T-cell (primary cell): ENCODE data around the gene SYNGR3. TPM values are rescaled to one million over a fixed set of nuclear protein-coding genes. Genes with fewer than 3 reads are reported as not detected.

Experiments
- ATAC-seq, 4 experiments: fragments of 200-7000 bp in 3 of 4; fragments of 150-1000 bp in 1 of 4; cut with Tn5 transposase; replicated peaks in 1 of 4; 1 replicate in 3 of 4; 2 replicates in 1 of 4; pipeline ENCODE4 v1.10.0; 2021; ENCODE audit warnings: moderate library complexity in 3 of 4, mild to moderate bottlenecking in 2 of 4, moderate number of reproducible peaks in 1 of 4
- CTCF ChIA-PET, 2 donors: fragments of 300-600 bp; sonication (Branson Sonifier 250); formaldehyde crosslinking; loops; one replicate each; lab custom pipeline; 2022; ENCODE audit warnings: antibody characterized with exemption in 2 of 2; lab: Charles Lee
- POLR2A ChIA-PET, 2 donors: fragments of 300-600 bp; sonication (Branson Sonifier 250); formaldehyde crosslinking; loops; one replicate each; lab custom pipeline; 2022; ENCODE audit warnings: antibody characterized with exemption in 2 of 2; lab: Charles Lee
- DNase-seq, 35 experiments: peaks; one replicate each; pipeline versions ENCODE4 v3.0.0 to v3.0.0-alpha.2; 2013 to 2023
- H3K27ac ChIP-seq: one replicate; pipeline ENCODE4 v1.5.1; 2013; ENCODE audit warnings: low read length
- H3K27me3 ChIP-seq, 2 experiments: replicated peaks in 1 of 2; 1 replicate in 1 of 2; 2 replicates in 1 of 2; pipeline versions ENCODE4 v1.6.1 to v1.7.0; 2013; ENCODE audit warnings: low read length in 1 of 2, mixed read lengths in 1 of 2; ENCODE audit not compliant: control insufficient read depth in 2 of 2, insufficient read depth in 2 of 2; ENCODE audit errors: extremely low read depth in 1 of 2
- H3K36me3 ChIP-seq, 2 donors: 1 replicate in 1 of 2; 2 replicates in 1 of 2; pipeline versions ENCODE4 v1.6.1 to v1.7.0; 2013; ENCODE audit warnings: low read length in 1 of 2; ENCODE audit not compliant: control insufficient read depth in 2 of 2, insufficient read depth in 1 of 2; ENCODE audit errors: extremely low read depth in 1 of 2
- H3K4me1 ChIP-seq, 2 experiments: 1 replicate in 1 of 2; 2 replicates in 1 of 2; pipeline versions ENCODE4 v1.6.1 to v1.7.0; 2013; ENCODE audit warnings: low read length in 2 of 2, mixed read lengths in 1 of 2; ENCODE audit not compliant: insufficient read depth in 2 of 2, control insufficient read depth in 1 of 2; ENCODE audit errors: extremely low read depth in 1 of 2
- H3K4me3 ChIP-seq, 2 donors: 1 replicate in 1 of 2; 2 replicates in 1 of 2; pipeline versions ENCODE4 v1.5.1 to v1.7.0; 2013; ENCODE audit warnings: mild to moderate bottlenecking in 2 of 2, low read length in 1 of 2, moderate library complexity in 1 of 2; ENCODE audit not compliant: control insufficient read depth in 1 of 2; ENCODE audit errors: extremely low read depth in 1 of 2
- H3K9me3 ChIP-seq: 2 replicates; pipeline ENCODE4 v1.7.0; 2013
- H3K27ac Mint-ChIP-seq, 2 donors: one replicate each; pipeline ENCODE4 v1.8.0; 2020 to 2021; ENCODE audit warnings: mild to moderate bottlenecking in 2 of 2, mixed read lengths in 2 of 2
- H3K27me3 Mint-ChIP-seq, 2 donors: one replicate each; pipeline ENCODE4 v1.8.0; 2021 to 2022; ENCODE audit warnings: mixed read lengths in 2 of 2
- H3K36me3 Mint-ChIP-seq: one replicate; pipeline ENCODE4 v1.8.0; 2021; ENCODE audit warnings: mixed read lengths
- H3K4me1 Mint-ChIP-seq, 3 donors: one replicate each; pipeline ENCODE4 v1.8.0; 2020 to 2022; ENCODE audit warnings: mixed read lengths in 3 of 3, mild to moderate bottlenecking in 1 of 3
- H3K4me3 Mint-ChIP-seq, 3 donors: one replicate each; pipeline ENCODE4 v1.8.0; 2020 to 2022; ENCODE audit warnings: mild to moderate bottlenecking in 3 of 3, mixed read lengths in 3 of 3, moderate library complexity in 3 of 3
- H3K9me3 Mint-ChIP-seq, 3 donors: one replicate each; pipeline ENCODE4 v1.8.0; 2020 to 2022; ENCODE audit warnings: mixed read lengths in 3 of 3
- WGBS: methylation state at CpG from one replicate; pipeline ENCODE4 v1.1.5; 2013; ENCODE audit warnings: missing lambda C conversion rate; ENCODE audit not compliant: insufficient coverage; 5-methylcytosine and 5-hydroxymethylcytosine counted together
- total RNA-seq, 35 experiments: library from RNA in 6 of 35; stranded (reverse) in 6 of 35; fragments of 120-200 nt in 1 of 35; gene quantifications; one replicate each; pipeline versions ENCODE4 v1.2.1 to v1.2.4 and lab custom pipeline; 2013 to 2026

The SYNGR3 gene
- total RNA-seq, 5 donors from 2014 or later (not counting 1 experiment from before 2014, with no cell fraction given), result 1.1 to 5.7 (median 1.7) TPM

GRCh38 chr16:1984347-1985225, 5.2 kb upstream of the SYNGR3 start:
- CTCF ChIA-PET, result no interaction called here
- Mint-ChIP-seq H3K9me3 (no peaks in the 10 kb centered on the region), H3K36me3 (peaks cover 5% of the 10 kb centered on the region), H3K27ac (peak overlapping the region; percentile 23 to 55), H3K4me3 (peak overlapping the region; percentile 71 to 82 (median 76)), H3K4me1 (peaks cover 17 to 29% (median 24%) of the 10 kb centered on the region in 3 donors), H3K27me3 (peaks cover 5 to 42% of the 10 kb centered on the region in 2 donors)
- H3K36me3 ChIP-seq, result peaks cover 3 to 7% of the 10 kb centered on the region in 2 donors
- H3K4me1 ChIP-seq, result peaks cover 0 to 43% of the 10 kb centered on the region in 2 experiments
- ATAC-seq, result peak; percentile 41 to 49 (median 45)
- H3K4me3 ChIP-seq, result peak overlapping the region; percentile 59 to 72
- H3K9me3 ChIP-seq, result no peaks in the 10 kb centered on the region
- WGBS, result 14% methylated on average over 50 of the region's 58 CpGs
- POLR2A ChIA-PET, result interaction anchor here in 1 of 2 donors (0.7 kb wide), 1 partner anchor 171 kb away, joined by 3 read pairs; no protein-coding TSS in a partner anchor
- H3K27me3 ChIP-seq, result peaks cover 3 to 54% of the 10 kb centered on the region in 2 experiments
- DNase-seq, result no peak
- H3K27ac ChIP-seq, result peak overlapping the region; percentile 55

DNA sequence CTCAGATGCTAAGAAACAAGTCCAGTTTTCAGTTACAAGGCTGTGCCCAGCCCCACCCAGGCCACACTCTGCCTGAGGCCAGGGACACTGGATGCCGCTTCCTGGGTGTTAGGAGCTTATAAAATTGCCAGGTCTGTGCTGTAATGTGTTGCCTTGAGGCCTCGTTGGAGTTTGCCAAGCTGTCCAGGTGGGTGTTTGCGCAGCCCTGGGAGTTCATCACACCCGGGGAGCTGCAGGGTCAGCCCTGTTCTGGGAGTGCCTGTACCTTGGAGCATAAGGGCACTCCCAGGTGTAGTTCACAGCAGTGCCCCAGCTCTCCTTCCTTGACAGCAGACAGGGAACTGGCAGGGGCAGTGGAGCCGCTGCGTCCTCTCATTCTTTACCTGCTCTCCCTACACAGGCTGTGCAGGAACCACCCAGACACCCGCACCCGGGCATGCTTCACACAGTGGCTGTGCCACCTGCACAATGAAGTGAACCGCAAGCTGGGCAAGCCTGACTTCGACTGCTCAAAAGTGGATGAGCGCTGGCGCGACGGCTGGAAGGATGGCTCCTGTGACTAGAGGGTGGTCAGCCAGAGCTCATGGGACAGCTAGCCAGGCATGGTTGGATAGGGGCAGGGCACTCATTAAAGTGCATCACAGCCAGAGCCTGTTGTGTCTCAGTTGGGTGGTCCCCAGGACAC, 4.2 kb upstream of the SYNGR3 start:
- CTCF ChIA-PET, result no interaction called here
- no peak for ATAC-seq
- H3K4me1 ChIP-seq, result peaks cover 4 to 40% of the 10 kb centered on the region in 2 experiments

GRCh38 chr16:1987198-1987597, 2.6 kb upstream of the SYNGR3 start:
- ChIA-PET CTCF (no interaction called here), POLR2A (no interaction called here)
- Histone ChIP-seq H3K4me1 (peaks cover 16 to 49% of the 10 kb centered on the region in 2 experiments), H3K27me3 (peaks cover 3 to 44% of the 10 kb centered on the region in 2 experiments), H3K9me3 (no peaks in the 10 kb centered on the region), H3K4me3 (no peak overlapping the region), H3K36me3 (peaks cover 3 to 7% of the 10 kb centered on the region in 2 donors), H3K27ac (no peak overlapping the region)
- H3K27ac Mint-ChIP-seq, result no peak overlapping the region
- no peak overlapping the region for H3K4me3 Mint-ChIP-seq
- no peak for DNase-seq
- H3K4me1 Mint-ChIP-seq, result peaks cover 17 to 39% (median 34%) of the 10 kb centered on the region in 3 donors
- no peaks in the 10 kb centered on the region for H3K9me3 Mint-ChIP-seq
- 94% methylated on average over 3 of the region's 10 CpGs for WGBS
- H3K27me3 Mint-ChIP-seq, result peaks cover 5 to 24% of the 10 kb centered on the region in 2 donors
- peaks cover 5% of the 10 kb centered on the region for H3K36me3 Mint-ChIP-seq
- ATAC-seq, result no peak

More for the DNA sequence above, 4.2 kb upstream of the SYNGR3 start:
- H3K9me3 ChIP-seq, result no peaks in the 10 kb centered on the region
- H3K36me3 ChIP-seq, result peaks cover 3 to 7% of the 10 kb centered on the region in 2 donors
- Mint-ChIP-seq H3K9me3 (no peaks in the 10 kb centered on the region), H3K27ac (peak overlapping the region in 1 of 2 donors; percentile 55), H3K36me3 (peaks cover 5% of the 10 kb centered on the region), H3K4me3 (peak overlapping the region; percentile 71 to 82 (median 76)), H3K4me1 (peaks cover 17 to 30% (median 25%) of the 10 kb centered on the region in 3 donors), H3K27me3 (peaks cover 5 to 38% of the 10 kb centered on the region in 2 donors)
- 96% methylated on average over 14 of the region's 14 CpGs for WGBS
- POLR2A ChIA-PET, result no interaction called here
- H3K27me3 ChIP-seq, result peaks cover 3 to 50% of the 10 kb centered on the region in 2 experiments
- H3K4me3 ChIP-seq, result no peak overlapping the region
- no peak overlapping the region for H3K27ac ChIP-seq
- no peak for DNase-seq

DNA sequence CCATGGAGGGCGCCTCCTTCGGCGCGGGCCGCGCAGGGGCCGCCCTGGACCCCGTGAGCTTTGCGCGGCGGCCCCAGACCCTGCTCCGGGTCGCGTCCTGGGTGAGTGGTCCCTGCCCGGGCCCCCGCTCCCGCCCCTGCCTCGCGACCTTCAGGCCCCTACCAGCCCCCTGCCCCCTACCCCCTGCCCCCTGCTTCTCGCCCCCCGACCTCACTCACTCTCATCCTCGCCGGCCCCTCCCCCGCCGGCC, 256 bp downstream of the SYNGR3 start:
- H3K4me1 Mint-ChIP-seq, result peaks cover 7 to 33% (median 22%) of the 10 kb centered on the region in 3 donors
- peak overlapping the region in 1 of 3 donors; percentile 73 for H3K4me3 Mint-ChIP-seq
- Histone ChIP-seq H3K4me1 (peaks cover 16 to 36% of the 10 kb centered on the region in 2 experiments), H3K27ac (no peak overlapping the region), H3K4me3 (no peak overlapping the region), H3K36me3 (peaks cover 3 to 7% of the 10 kb centered on the region in 2 donors), H3K9me3 (no peaks in the 10 kb centered on the region), H3K27me3 (peaks cover 3 to 35% of the 10 kb centered on the region in 2 experiments)
- no peaks in the 10 kb centered on the region for H3K9me3 Mint-ChIP-seq
- no peak overlapping the region for H3K27ac Mint-ChIP-seq
- peaks cover 5% of the 10 kb centered on the region for H3K36me3 Mint-ChIP-seq
- WGBS, result 3% methylated on average over 8 of the region's 25 CpGs
- DNase-seq (no peak), ATAC-seq (no peak)
- ChIA-PET CTCF (no interaction called here), POLR2A (no interaction called here)
- H3K27me3 Mint-ChIP-seq, result peaks cover 5 to 14% of the 10 kb centered on the region in 2 donors

GRCh38 chr16:1990351-1991134, 773 bp downstream of the SYNGR3 start:
- 6% methylated on average over 28 of the region's 50 CpGs for WGBS
- Mint-ChIP-seq H3K36me3 (peaks cover 5% of the 10 kb centered on the region), H3K9me3 (no peaks in the 10 kb centered on the region), H3K27ac (peak overlapping the region in 1 of 2 donors; percentile 39), H3K4me3 (peak overlapping the region; percentile 73 to 77 (median 75)), H3K4me1 (peaks cover 7 to 30% (median 19%) of the 10 kb centered on the region in 3 donors), H3K27me3 (peaks cover 5 to 14% of the 10 kb centered on the region in 2 donors)
- DNase-seq (peak in 5 of 35 experiments; percentile 32 to 56 (median 50)), ATAC-seq (no peak)
- Histone ChIP-seq H3K27ac (no peak overlapping the region), H3K9me3 (no peaks in the 10 kb centered on the region), H3K4me3 (peak overlapping the region; percentile 52 to 58), H3K27me3 (peaks cover 3 to 35% of the 10 kb centered on the region in 2 experiments), H3K36me3 (peaks cover 0 to 7% of the 10 kb centered on the region in 2 donors), H3K4me1 (peaks cover 16 to 30% of the 10 kb centered on the region in 2 experiments)
- POLR2A ChIA-PET, result interaction anchor here in 1 of 2 donors (0.9 kb wide), 1 partner anchor 20 kb away, joined by 3 read pairs; no protein-coding TSS in a partner anchor
- CTCF ChIA-PET, result no interaction called here
